ENCODE measurements around the gene CDC25B.

- no peak for TF ChIP-seq RNF2 (IDR thresholded peaks at IDR 0.05; ENCODE audit: borderline replicate concordance, low read depth)
- TF ChIP-seq RAD21 (conservative IDR thresholded peaks at IDR 0.05 in 1 of 2, IDR thresholded peaks at IDR 0.05 in 1 of 2) = no peak
- TF ChIP-seq, protein P1, sequence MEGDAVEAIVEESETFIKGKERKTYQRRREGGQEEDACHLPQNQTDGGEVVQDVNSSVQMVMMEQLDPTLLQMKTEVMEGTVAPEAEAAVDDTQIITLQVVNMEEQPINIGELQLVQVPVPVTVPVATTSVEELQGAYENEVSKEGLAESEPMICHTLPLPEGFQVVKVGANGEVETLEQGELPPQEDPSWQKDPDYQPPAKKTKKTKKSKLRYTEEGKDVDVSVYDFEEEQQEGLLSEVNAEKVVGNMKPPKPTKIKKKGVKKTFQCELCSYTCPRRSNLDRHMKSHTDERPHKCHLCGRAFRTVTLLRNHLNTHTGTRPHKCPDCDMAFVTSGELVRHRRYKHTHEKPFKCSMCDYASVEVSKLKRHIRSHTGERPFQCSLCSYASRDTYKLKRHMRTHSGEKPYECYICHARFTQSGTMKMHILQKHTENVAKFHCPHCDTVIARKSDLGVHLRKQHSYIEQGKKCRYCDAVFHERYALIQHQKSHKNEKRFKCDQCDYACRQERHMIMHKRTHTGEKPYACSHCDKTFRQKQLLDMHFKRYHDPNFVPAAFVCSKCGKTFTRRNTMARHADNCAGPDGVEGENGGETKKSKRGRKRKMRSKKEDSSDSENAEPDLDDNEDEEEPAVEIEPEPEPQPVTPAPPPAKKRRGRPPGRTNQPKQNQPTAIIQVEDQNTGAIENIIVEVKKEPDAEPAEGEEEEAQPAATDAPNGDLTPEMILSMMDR (IDR thresholded peaks at IDR 0.05) = no peak
- TF ChIP-seq CBX8 (IDR thresholded peaks at IDR 0.05) = no peak
- TF ChIP-seq CHD4 (IDR thresholded peaks at IDR 0.05; ENCODE audit: borderline replicate concordance) = no peak
- TF ChIP-seq, protein P2, sequence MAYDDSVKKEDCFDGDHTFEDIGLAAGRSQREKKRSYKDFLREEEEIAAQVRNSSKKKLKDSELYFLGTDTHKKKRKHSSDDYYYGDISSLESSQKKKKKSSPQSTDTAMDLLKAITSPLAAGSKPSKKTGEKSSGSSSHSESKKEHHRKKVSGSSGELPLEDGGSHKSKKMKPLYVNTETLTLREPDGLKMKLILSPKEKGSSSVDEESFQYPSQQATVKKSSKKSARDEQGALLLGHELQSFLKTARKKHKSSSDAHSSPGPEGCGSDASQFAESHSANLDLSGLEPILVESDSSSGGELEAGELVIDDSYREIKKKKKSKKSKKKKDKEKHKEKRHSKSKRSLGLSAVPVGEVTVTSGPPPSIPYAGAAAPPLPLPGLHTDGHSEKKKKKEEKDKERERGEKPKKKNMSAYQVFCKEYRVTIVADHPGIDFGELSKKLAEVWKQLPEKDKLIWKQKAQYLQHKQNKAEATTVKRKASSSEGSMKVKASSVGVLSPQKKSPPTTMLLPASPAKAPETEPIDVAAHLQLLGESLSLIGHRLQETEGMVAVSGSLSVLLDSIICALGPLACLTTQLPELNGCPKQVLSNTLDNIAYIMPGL (CRISPR knock-in tag; IDR thresholded peaks at IDR 0.05; ENCODE audit: borderline replicate concordance) = no peak
- no peak for TF ChIP-seq POLR2A (IDR thresholded peaks at IDR 0.05; ENCODE audit: low read length)
- no peak for TF ChIP-seq KDM1A (IDR thresholded peaks at IDR 0.05; ENCODE audit: low read depth)
- TF ChIP-seq ZFP36 (IDR thresholded peaks at IDR 0.05; ENCODE audit: borderline replicate concordance, partially characterized antibody) = no peak
- TF ChIP-seq EP300 (IDR thresholded peaks at IDR 0.05) = no peak
- no peak for TF ChIP-seq MAFK (IDR thresholded peaks at IDR 0.05; ENCODE audit: partially characterized antibody)
Observed at GRCh38 chr20:3801846-3802245, 5.7 kb downstream of the CDC25B start.
